GM23248 (cell line): Measurements from ENCODE around the gene ZBTB2.

Source experiments
- EZH2 ChIP-seq: fragments of 200-600 bp; sonication (generic); IDR thresholded peaks from 2 replicates; pipeline ENCODE4 v1.6.1; 2018; ENCODE audit warnings: antibody characterized with exemption, mild to moderate bottlenecking; ENCODE audit not compliant: insufficient read depth, poor library complexity, severe bottlenecking
- EZH2phosphoT487 ChIP-seq: fragments of 200-600 bp; sonication (generic); IDR thresholded peaks from 2 replicates; pipeline ENCODE4 v1.6.1; 2018; ENCODE audit warnings: antibody characterized with exemption, moderate library complexity, mild to moderate bottlenecking, low read depth; ENCODE audit not compliant: insufficient read depth

DNA sequence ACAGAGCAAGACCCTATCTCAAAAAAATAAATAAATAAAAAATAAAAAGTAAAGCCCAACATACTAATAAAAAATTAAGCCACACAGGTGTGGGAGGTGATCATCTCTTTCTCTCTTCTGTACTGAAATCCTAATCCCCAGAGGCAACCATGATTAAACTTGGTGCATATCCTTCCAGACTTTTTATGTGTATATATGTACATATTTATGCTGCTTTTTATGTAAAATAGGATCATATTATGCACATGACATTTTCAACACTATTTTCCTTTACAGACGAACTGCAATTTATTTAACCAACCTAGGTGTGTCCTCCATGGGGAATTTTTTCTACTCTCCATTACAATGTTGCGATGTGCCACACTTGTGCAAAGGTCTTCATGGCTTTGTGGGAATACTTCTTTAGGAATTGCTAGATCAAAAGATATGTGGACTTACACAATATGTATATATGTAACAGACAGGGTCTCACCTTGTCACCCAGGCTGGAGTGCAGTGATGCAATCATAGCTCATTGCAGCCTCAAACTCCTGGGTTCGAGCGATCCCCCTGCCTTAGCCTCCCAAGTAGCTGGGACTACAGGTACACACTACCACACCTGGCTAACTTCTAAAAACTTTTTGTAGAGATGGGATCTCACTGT, 36.9 kb upstream of the ZBTB2 start:
- no peak for TF ChIP-seq EZH2phosphoT487
- TF ChIP-seq EZH2: no peak
